Activated CD8-positive, alpha-beta T cell treated with anti-CD3 and anti-CD28 coated beads for 36 hours (primary cell): ENCODE measurements around the gene DHRS7C. TPM values are rescaled to one million over a fixed set of nuclear protein-coding genes. Genes with fewer than 3 reads are reported as not detected.

ENCODE experiments used
- ATAC-seq: fragments of 200-7000 bp; cut with Tn5 transposase; one replicate; pipeline ENCODE4 v1.10.0; 2021; ENCODE audit warnings: mild to moderate bottlenecking, moderate library complexity
- CTCF ChIA-PET: fragments of 350-600 bp; sonication (Branson Sonifier 250); formaldehyde crosslinking; loops from one replicate; lab custom pipeline; 2021; ENCODE audit warnings: antibody characterized with exemption; lab: Charles Lee
- POLR2A ChIA-PET: fragments of 350-600 bp; sonication (Branson Sonifier 250); formaldehyde crosslinking; loops from one replicate; lab custom pipeline; 2021; ENCODE audit warnings: antibody characterized with exemption; lab: Charles Lee
- DNase-seq: peaks from one replicate; pipeline ENCODE4 v3.0.0-alpha.2; 2020
- H3K27ac Mint-ChIP-seq: one replicate; pipeline ENCODE4 v1.8.0; 2021; ENCODE audit warnings: mild to moderate bottlenecking, mixed read lengths
- H3K27me3 Mint-ChIP-seq: one replicate; pipeline ENCODE4 v1.8.0; 2021; ENCODE audit warnings: mixed read lengths
- H3K36me3 Mint-ChIP-seq: one replicate; pipeline ENCODE4 v1.8.0; 2021; ENCODE audit warnings: low read depth, mixed read lengths
- H3K4me1 Mint-ChIP-seq: one replicate; pipeline ENCODE4 v1.8.0; 2021; ENCODE audit warnings: low read depth, mixed read lengths
- H3K4me3 Mint-ChIP-seq: one replicate; pipeline ENCODE4 v1.8.0; 2021; ENCODE audit warnings: mild to moderate bottlenecking, moderate library complexity, mixed read lengths
- H3K9me3 Mint-ChIP-seq: one replicate; pipeline ENCODE4 v1.8.0; 2021; ENCODE audit warnings: mixed read lengths
- intact Hi-C: fragments of 100-400 bp; cut with micrococcal nuclease; formaldehyde crosslinking; loops from one replicate; pipeline ENCODE4 v1.10.0; 2022
- total RNA-seq, 2 experiments: library from RNA; stranded (reverse); gene quantifications; one replicate each; pipeline ENCODE4 v1.2.3, GENCODE V29; 2021
- TF ChIP-seq, protein P1 (sequence below): fragments of 200-600 bp; IDR thresholded peaks from one replicate; pipeline ENCODE4 v1.8.0; 2022; ENCODE audit warnings: antibody characterized with exemption, mild to moderate bottlenecking

Gene DHRS7C
- total RNA-seq, 2 experiments from 2014 or later = not detected

DNA sequence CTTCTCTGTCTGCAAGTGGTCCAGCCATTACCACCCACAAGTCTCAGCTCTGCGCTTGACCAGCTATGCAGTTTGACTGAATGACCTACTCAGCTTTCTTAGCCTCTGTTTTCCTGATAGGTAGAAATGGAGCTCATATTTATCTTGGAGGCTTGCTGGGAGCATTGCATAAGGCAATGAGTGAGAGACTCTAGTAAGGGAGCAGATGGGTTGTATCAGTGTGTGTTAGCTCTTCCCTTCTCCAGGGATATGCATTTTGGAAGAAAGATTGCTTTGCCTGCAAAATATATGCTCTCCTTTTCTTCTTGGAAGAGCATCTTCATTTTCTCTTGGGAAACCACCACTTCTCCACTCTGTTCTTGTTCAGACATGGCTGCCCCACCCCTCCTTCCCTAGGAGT lies 26.1 kb downstream of the DHRS7C start:
- H3K36me3 Mint-ChIP-seq = no peaks in the 10 kb centered on the region
- ATAC-seq (no peak), DNase-seq (no peak)
- intact Hi-C loops = loop anchor here (5.0 kb wide), 1 partner anchor 33 kb away; no protein-coding TSS in a partner anchor
- H3K4me3 Mint-ChIP-seq = no peak overlapping the region
- ChIA-PET CTCF (interaction anchor here (1.4 kb wide), 1 partner anchor 37 kb away, joined by 3 read pairs; no protein-coding TSS in a partner anchor), POLR2A (no interaction called here)
- peaks cover 5% of the 10 kb centered on the region for H3K27me3 Mint-ChIP-seq
- no peak overlapping the region for H3K27ac Mint-ChIP-seq
- no peaks in the 10 kb centered on the region for H3K4me1 Mint-ChIP-seq
- no peaks in the 10 kb centered on the region for H3K9me3 Mint-ChIP-seq
- TF ChIP-seq, protein P1, sequence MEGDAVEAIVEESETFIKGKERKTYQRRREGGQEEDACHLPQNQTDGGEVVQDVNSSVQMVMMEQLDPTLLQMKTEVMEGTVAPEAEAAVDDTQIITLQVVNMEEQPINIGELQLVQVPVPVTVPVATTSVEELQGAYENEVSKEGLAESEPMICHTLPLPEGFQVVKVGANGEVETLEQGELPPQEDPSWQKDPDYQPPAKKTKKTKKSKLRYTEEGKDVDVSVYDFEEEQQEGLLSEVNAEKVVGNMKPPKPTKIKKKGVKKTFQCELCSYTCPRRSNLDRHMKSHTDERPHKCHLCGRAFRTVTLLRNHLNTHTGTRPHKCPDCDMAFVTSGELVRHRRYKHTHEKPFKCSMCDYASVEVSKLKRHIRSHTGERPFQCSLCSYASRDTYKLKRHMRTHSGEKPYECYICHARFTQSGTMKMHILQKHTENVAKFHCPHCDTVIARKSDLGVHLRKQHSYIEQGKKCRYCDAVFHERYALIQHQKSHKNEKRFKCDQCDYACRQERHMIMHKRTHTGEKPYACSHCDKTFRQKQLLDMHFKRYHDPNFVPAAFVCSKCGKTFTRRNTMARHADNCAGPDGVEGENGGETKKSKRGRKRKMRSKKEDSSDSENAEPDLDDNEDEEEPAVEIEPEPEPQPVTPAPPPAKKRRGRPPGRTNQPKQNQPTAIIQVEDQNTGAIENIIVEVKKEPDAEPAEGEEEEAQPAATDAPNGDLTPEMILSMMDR = no peak

DNA sequence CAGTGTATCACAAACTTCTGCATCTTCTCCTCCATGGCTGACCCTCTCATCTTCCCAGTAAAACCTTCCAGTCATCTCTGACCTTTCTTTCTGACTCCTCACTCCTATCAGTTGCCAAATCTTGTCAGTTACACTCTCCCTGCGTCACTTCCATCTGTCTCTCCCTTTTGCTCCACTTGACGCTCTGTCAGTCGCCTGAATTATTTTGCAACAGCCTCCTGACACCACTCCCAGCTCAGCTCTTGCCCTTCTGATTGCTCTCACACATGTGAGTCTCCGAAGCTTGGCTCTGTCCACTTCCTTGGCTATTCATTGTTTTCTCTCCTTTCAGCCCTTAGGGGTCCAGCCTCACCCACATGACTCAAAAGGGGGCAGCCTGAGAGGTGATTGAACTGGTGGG lies 27.7 kb downstream of the DHRS7C start:
- H3K36me3 Mint-ChIP-seq = no peaks in the 10 kb centered on the region
- CTCF ChIA-PET = no interaction called here
- TF ChIP-seq, protein P1 = no peak
- intact Hi-C loops = no loop called here
- no peaks in the 10 kb centered on the region for H3K4me1 Mint-ChIP-seq
- H3K27me3 Mint-ChIP-seq = peaks cover 6% of the 10 kb centered on the region
- H3K9me3 Mint-ChIP-seq = no peaks in the 10 kb centered on the region
- no peak overlapping the region for H3K27ac Mint-ChIP-seq
- DNase-seq (no peak), ATAC-seq (no peak)
- POLR2A ChIA-PET = no interaction called here
- H3K4me3 Mint-ChIP-seq = no peak overlapping the region

DNA sequence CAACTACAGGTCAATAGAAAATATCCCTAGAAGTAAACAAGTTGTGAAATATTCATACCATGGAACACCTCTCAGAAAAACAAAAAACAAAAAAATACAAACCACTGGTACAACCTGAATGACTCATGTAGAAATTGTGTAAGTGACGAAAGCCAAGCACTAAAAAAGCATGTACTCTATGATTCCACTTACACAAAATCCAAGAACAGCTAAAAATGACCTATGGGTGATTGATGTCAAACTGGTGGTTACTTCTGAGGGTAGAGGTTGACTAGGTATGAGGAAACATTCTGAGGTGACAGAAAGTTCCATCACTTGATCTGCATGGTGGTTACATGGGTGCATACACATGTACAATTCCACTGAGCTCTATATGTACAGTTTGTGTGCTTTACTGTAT lies 31.1 kb downstream of the DHRS7C start:
- ATAC-seq (no peak), DNase-seq (no peak)
- intact Hi-C loops = no loop called here
- H3K27me3 Mint-ChIP-seq = peaks cover 11% of the 10 kb centered on the region
- H3K9me3 Mint-ChIP-seq = no peaks in the 10 kb centered on the region
- CTCF ChIA-PET = interaction anchor here (1.0 kb wide), 1 partner anchor 8 kb away, joined by 5 read pairs; no protein-coding TSS in a partner anchor
- H3K4me3 Mint-ChIP-seq = no peak overlapping the region
- POLR2A ChIA-PET = no interaction called here
- TF ChIP-seq, protein P1 = no peak
- H3K4me1 Mint-ChIP-seq = no peaks in the 10 kb centered on the region
- H3K27ac Mint-ChIP-seq = no peak overlapping the region
- no peaks in the 10 kb centered on the region for H3K36me3 Mint-ChIP-seq

DNA sequence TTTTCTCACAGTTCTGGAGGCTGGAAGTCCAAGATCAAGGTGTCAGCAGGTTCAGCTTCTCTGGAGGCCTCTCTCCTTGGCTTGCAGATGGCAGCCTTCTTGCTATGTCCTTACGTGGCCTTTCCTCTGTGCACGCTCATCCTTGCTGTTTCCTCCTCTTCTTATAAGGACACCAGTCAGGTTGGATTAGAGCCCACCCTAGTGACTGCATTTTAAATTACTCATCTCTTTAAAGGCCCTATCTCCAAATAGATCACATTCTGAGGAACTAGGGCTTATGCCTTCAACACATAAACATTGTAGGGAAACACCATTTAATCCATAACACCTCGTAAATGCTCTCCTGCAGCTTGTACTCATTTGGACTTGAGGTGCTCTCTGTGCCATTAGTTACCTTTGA lies 36.3 kb downstream of the DHRS7C start:
- Mint-ChIP-seq H3K4me1 (no peaks in the 10 kb centered on the region), H3K9me3 (no peaks in the 10 kb centered on the region), H3K27ac (no peak overlapping the region), H3K36me3 (no peaks in the 10 kb centered on the region), H3K4me3 (no peak overlapping the region), H3K27me3 (peaks cover 25% of the 10 kb centered on the region)
- CTCF ChIA-PET = interaction anchor here (0.7 kb wide), 1 partner anchor 111 kb away, joined by 3 read pairs; no protein-coding TSS in a partner anchor
- ATAC-seq = no peak
- POLR2A ChIA-PET = no interaction called here
- intact Hi-C loops = no loop called here
- TF ChIP-seq, protein P1 = no peak
- DNase-seq = no peak

DNA sequence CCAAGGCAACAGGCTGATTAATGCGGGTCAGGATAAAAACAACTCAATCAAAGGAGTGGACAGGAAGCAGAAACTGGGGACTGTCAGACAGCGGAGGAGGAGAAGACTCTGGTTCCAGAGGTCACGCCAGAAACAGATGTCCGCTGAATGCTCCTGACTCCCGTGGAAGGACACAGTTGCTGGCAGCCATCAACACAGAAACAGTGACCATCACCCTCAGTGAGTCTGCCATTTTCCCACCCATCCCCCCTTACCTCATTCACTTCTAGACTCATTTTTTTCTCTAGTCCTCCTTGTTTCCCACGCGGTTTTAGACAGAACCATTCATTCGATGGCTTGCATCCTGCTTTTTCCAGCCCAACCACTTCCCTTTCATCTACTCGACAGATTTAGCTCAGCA lies 40.9 kb downstream of the DHRS7C start:
- Mint-ChIP-seq H3K36me3 (no peaks in the 10 kb centered on the region), H3K27ac (no peak overlapping the region), H3K4me3 (no peak overlapping the region), H3K27me3 (peaks cover 21% of the 10 kb centered on the region), H3K4me1 (no peaks in the 10 kb centered on the region), H3K9me3 (no peaks in the 10 kb centered on the region)
- no peak for ATAC-seq
- ChIA-PET CTCF (no interaction called here), POLR2A (no interaction called here)
- DNase-seq = no peak
- intact Hi-C loops = no loop called here
- TF ChIP-seq, protein P1 = no peak
